ENCODE measurements around the gene OVCH2. TPM values are rescaled to one million over a fixed set of nuclear protein-coding genes. Genes with fewer than 3 reads are reported as not detected.

OVCH2 gene
- total and polyA plus RNA-seq, 10 donors = not detected

DNA sequence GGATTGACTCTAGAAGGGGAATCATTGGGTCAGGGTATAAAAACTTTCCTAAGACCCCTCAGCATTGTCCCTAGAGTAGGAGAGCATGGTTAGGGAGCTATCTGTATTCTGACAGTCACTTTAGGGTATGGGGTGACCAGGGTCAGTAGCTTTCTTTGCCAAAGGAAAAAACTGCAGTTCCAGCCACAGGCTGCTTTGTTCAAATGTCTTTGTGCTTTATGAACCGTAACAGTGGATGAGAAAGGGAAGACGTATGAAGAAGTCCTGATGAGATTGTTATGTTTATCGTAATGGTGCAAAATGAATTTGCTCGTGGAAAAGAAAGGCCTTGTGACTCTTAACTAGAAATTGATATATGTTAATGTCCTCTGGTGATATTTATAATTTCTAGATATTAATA, 63.0 kb downstream of the OVCH2 start:
- Histone ChIP-seq H3K4me1 (no peaks in the 10 kb centered on the region), H3K27ac (no peak overlapping the region), H3K4me3 (no peak overlapping the region), H3K27me3 (replicated peaks in 1 of 7) (no peaks in the 10 kb centered on the region), H3K9me3 (no peaks in the 10 kb centered on the region), H3K36me3 (peaks cover 0 to 78% (median 34%) of the 10 kb centered on the region in 6 donors)
- no peak for TF ChIP-seq POLR2AphosphoS5 (IDR thresholded peaks at IDR 0.05)
- TF ChIP-seq, protein P1, sequence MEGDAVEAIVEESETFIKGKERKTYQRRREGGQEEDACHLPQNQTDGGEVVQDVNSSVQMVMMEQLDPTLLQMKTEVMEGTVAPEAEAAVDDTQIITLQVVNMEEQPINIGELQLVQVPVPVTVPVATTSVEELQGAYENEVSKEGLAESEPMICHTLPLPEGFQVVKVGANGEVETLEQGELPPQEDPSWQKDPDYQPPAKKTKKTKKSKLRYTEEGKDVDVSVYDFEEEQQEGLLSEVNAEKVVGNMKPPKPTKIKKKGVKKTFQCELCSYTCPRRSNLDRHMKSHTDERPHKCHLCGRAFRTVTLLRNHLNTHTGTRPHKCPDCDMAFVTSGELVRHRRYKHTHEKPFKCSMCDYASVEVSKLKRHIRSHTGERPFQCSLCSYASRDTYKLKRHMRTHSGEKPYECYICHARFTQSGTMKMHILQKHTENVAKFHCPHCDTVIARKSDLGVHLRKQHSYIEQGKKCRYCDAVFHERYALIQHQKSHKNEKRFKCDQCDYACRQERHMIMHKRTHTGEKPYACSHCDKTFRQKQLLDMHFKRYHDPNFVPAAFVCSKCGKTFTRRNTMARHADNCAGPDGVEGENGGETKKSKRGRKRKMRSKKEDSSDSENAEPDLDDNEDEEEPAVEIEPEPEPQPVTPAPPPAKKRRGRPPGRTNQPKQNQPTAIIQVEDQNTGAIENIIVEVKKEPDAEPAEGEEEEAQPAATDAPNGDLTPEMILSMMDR (IDR thresholded peaks at IDR 0.05 in 8 of 11, conservative IDR thresholded peaks at IDR 0.05 in 3 of 11) = no peak
- no peak for TF ChIP-seq POLR2A (IDR thresholded peaks at IDR 0.05)
- 86 to 93% (median 90%) methylated on average over 4 of the region's 4 CpGs for WGBS, 5 donors
- intact Hi-C loops (cut with DNase I; ENCODE audit: low total_unique reads) = no loop called here
- no peak for DNase-seq

DNA sequence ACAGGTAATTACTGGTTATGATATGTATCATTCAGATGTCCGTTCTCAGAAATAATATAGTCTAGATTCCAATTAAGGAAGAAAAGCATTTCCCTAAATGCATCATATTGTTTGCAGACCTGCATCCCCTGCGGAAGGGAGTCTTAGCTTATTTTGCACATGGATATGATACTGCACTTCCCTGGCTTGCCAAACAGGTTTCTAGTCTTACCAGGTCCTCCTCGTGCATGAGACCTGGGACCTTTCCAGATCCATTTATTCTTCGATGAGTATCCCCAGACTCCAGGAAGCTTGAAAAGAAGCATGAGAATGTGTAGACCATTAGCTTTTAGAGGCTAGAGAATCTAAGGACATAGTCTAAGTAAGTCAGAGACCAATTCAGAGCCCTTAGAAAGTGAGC, 63.5 kb downstream of the OVCH2 start:
- H3K4me3 ChIP-seq = no peak overlapping the region
- peaks cover 0 to 77% (median 33%) of the 10 kb centered on the region in 6 donors for H3K36me3 ChIP-seq
- intact Hi-C loops (cut with DNase I; ENCODE audit: low total_unique reads) = no loop called here
- 63 to 93% (median 65%) methylated on average over 4 of the region's 4 CpGs for WGBS, 5 donors
- no peaks in the 10 kb centered on the region for H3K27me3 ChIP-seq (replicated peaks in 1 of 7)
- no peak for DNase-seq
- no peaks in the 10 kb centered on the region for H3K4me1 ChIP-seq
- no peak overlapping the region for H3K27ac ChIP-seq
- TF ChIP-seq POLR2AphosphoS5 (IDR thresholded peaks at IDR 0.05) = no peak
- no peak for TF ChIP-seq POLR2A (IDR thresholded peaks at IDR 0.05)
- TF ChIP-seq, protein P1 (IDR thresholded peaks at IDR 0.05 in 8 of 11, conservative IDR thresholded peaks at IDR 0.05 in 3 of 11) = no peak
- H3K9me3 ChIP-seq = no peaks in the 10 kb centered on the region

DNA sequence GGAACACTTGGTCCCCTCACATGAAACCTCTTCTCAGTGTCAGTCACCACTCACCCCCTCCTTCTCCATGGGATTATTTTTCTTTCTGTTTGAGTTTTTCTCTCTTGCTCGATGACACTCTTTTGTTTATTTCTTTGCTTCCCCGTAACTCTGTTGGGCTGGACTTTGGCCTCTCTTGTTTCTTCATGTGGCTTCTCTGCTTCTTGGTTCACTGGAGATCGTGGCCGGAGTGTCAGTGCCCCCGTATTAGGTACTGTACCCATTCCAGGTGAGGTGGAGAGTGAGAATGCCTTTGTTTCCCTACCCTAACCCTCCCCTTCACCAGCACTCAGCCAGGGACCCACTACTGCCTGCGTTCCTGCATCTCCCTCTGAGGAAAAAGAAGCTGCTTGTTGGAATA, 65.5 kb downstream of the OVCH2 start:
- intact Hi-C loops (cut with DNase I; ENCODE audit: low total_unique reads) = no loop called here
- H3K9me3 ChIP-seq = no peaks in the 10 kb centered on the region
- TF ChIP-seq POLR2AphosphoS5 (IDR thresholded peaks at IDR 0.05) (no peak), POLR2A (IDR thresholded peaks at IDR 0.05) (no peak)
- TF ChIP-seq, protein P1 (IDR thresholded peaks at IDR 0.05 in 8 of 11, conservative IDR thresholded peaks at IDR 0.05 in 3 of 11) = no peak
- no peak overlapping the region for H3K27ac ChIP-seq
- no peak for DNase-seq
- 88 to 94% (median 90%) methylated on average over 6 of the region's 6 CpGs for WGBS, 5 donors
- peaks cover 0 to 89% (median 33%) of the 10 kb centered on the region in 6 donors for H3K36me3 ChIP-seq
- H3K27me3 ChIP-seq (replicated peaks in 1 of 7) = no peaks in the 10 kb centered on the region
- H3K4me1 ChIP-seq = no peaks in the 10 kb centered on the region
- no peak overlapping the region for H3K4me3 ChIP-seq

DNA sequence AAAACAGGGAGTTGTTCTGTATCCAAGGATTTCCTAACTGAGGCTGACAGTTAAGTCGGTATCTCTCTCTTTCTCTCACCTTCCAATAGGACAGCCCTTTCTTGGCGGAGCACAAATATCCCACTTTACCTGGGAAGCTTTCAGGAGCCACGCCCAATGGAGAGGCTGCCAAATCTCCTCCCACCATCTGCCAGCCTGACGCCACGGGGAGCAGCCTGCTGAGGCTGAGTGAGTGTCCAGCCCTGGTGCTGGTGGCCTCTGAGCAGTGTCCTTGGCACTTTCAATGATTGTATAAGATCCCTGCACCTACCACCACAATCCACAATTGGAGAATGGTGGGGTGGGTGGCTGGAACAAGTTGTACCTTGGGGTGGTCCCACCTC, 66.6 kb downstream of the OVCH2 start:
- DNase-seq = no peak
- Histone ChIP-seq H3K4me3 (no peak overlapping the region), H3K27me3 (replicated peaks in 1 of 7) (peaks cover 0 to 4% (median 0%) of the 10 kb centered on the region in 7 donors), H3K9me3 (no peaks in the 10 kb centered on the region), H3K4me1 (no peaks in the 10 kb centered on the region), H3K27ac (no peak overlapping the region), H3K36me3 (peaks cover 0 to 92% (median 41%) of the 10 kb centered on the region in 6 donors)
- TF ChIP-seq POLR2AphosphoS5 (IDR thresholded peaks at IDR 0.05) = no peak
- TF ChIP-seq, protein P1 (IDR thresholded peaks at IDR 0.05 in 8 of 11, conservative IDR thresholded peaks at IDR 0.05 in 3 of 11) = no peak
- TF ChIP-seq POLR2A (IDR thresholded peaks at IDR 0.05) = no peak
- 54 to 78% (median 75%) methylated on average over 5 of the region's 5 CpGs for WGBS, 5 donors
- intact Hi-C loops (cut with DNase I; ENCODE audit: low total_unique reads) = no loop called here

Other genes starting within 250 kb of the OVCH2 start
- 10 to 100 TPM in 5 of 7 donors, 1 to 10 TPM in 2; 2.6 to 23.8 (median 10.7) TPM for gene OLFML1, start 221.0 kb downstream of the OVCH2 start, total RNA-seq
- gene OLFML1, start 221.0 kb downstream of the OVCH2 start, polyA plus RNA-seq = 1 to 10 TPM; 2.6 to 3.1 (median 2.7) TPM
- gene PPFIBP2, start 192.5 kb downstream of the OVCH2 start, total RNA-seq = 10 to 100 TPM; 28.2 to 75.1 (median 41.4) TPM
- gene PPFIBP2, start 192.5 kb downstream of the OVCH2 start, polyA plus RNA-seq = 10 to 100 TPM; 17.2 to 25.0 (median 18.1) TPM
- gene CYB5R2, start 33.0 kb downstream of the OVCH2 start, total RNA-seq = 1 to 10 TPM; 1.2 to 5.3 (median 2.7) TPM
- gene CYB5R2, start 33.0 kb downstream of the OVCH2 start, polyA plus RNA-seq = 1 to 10 TPM; 2.2 to 3.0 (median 3.0) TPM
- gene OR5P2, start 90.5 kb upstream of the OVCH2 start, total RNA-seq = not detected
- not detected for gene OR5P2, start 90.5 kb upstream of the OVCH2 start, polyA plus RNA-seq
- not detected for gene OR5P3, start 124.4 kb upstream of the OVCH2 start, total RNA-seq
- gene OR5P3, start 124.4 kb upstream of the OVCH2 start, polyA plus RNA-seq = not detected
- not detected for gene OR10A6, start 224.8 kb upstream of the OVCH2 start, total RNA-seq
- not detected for gene OR10A6, start 224.8 kb upstream of the OVCH2 start, polyA plus RNA-seq
- gene OR10A3, start 235.2 kb upstream of the OVCH2 start, total RNA-seq = not detected
- gene OR10A3, start 235.2 kb upstream of the OVCH2 start, polyA plus RNA-seq = not detected

Data from spleen (tissue), 11 donors.